GM12872 (cell line): ENCODE data around the gene MPC1.

Experiments used
- CTCF ChIP-seq: IDR thresholded peaks from 3 replicates; pipeline ENCODE4 v1.5.1; 2011; ENCODE audit warnings: low read depth, mild to moderate bottlenecking, low read length, moderate library complexity; ENCODE audit not compliant: insufficient read depth

Gene MPC1

GRCh38 chr6:166382500-166382932 lies 224 bp downstream of the MPC1 start:
- TF ChIP-seq CTCF: no peak

- peak; percentile 85 for TF ChIP-seq CTCF
Observed at GRCh38 chr6:166381733-166382499, 824 bp downstream of the MPC1 start.

- TF ChIP-seq CTCF: no peak
Observed at GRCh38 chr6:166381381-166381732, 1.4 kb downstream of the MPC1 start.

GRCh38 chr6:166379800-166380199 lies 2.9 kb downstream of the MPC1 start:
- no peak for TF ChIP-seq CTCF

DNA sequence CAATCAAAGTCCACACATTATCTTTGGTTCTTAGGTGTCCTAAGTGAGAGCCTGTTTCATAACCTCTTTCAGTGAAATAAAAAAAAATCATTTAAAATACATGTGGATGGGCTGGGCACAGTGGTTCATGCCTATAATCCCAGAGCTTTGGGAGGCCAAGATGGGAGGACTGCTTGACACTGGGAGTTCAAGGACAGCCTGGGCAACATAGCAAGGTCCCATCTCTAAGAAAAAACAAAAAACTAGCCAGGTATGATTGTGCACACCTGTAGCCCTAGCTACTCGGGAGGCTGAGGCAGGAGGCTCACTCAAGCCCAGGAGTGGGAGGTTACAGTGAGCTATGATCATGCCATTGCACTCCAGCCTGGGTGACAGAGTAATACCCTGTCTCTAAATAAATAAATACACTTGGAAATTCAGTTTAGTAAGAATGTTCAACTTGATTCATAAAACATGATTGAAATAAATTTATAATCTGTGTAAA lies 3.6 kb downstream of the MPC1 start:
- no peak for TF ChIP-seq CTCF

DNA sequence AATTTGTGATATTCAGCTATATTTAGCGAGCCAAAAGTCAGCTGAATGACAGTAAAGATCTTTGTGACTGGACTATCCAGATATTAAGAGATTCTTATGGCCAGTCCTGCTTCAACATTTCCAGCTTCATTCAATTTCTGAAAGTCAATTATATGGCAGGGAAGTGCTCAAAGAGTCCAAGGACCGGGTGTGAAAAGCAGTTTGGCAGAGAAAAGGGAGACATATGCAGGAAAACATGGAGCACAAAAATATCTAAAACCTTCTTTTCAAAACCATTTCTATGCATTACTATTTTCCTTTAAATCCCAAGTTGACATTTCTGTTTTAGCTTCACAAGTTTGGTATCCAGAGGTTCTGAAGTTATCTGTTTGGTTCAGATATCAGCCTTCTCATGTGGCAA lies 5.0 kb downstream of the MPC1 start:
- TF ChIP-seq CTCF: no peak

DNA sequence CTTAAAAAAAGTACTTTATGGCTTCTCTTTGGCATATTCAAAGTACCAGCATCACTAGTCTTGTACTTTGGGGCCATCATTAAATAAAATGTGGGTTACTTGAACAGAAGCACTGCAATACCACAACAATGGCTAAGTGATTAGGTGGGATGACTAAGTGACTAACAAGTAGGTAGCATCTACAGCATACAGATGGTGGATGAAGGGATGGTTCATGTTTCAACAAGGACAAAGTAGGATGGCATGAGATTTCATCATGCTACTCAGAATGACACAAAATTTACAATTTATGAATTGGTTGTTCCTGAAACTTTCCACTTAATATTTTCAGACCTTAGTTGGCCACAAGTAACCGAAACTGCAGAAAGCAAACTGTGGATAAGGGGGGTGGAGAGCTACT lies 7.7 kb downstream of the MPC1 start:
- no peak for TF ChIP-seq CTCF
